Panc1 (cell line): ENCODE measurements around the gene KAT6B. TPM values are rescaled to one million over a fixed set of nuclear protein-coding genes. Genes with fewer than 3 reads are reported as not detected.

Experiments used
- ATAC-seq: fragments of 200-7000 bp; cut with Tn5 transposase; 2 replicates; pipeline ENCODE4 v1.9.1; 2020; ENCODE audit warnings: mild to moderate bottlenecking, moderate library complexity
- BruUV-seq: library from RNA; stranded (reverse); fragments of 400-500 nt; replicated peaks from 2 replicates; lab custom pipeline; 2021; lab: Mats Ljungman, UMichigan
- CTCF ChIA-PET: fragments of 300-600 bp; sonication (Branson Sonifier 250); formaldehyde crosslinking; loops from one replicate; lab custom pipeline; 2022; ENCODE audit warnings: antibody characterized with exemption; lab: Charles Lee
- POLR2A ChIA-PET: fragments of 300-600 bp; sonication (Branson Sonifier 250); formaldehyde crosslinking; loops from one replicate; lab custom pipeline; 2022; ENCODE audit warnings: antibody characterized with exemption; lab: Charles Lee
- DNase-seq: peaks from one replicate; pipeline ENCODE4 v3.0.0-alpha.2; 2010; ENCODE audit warnings: low read depth, low spot score
- H3K27ac ChIP-seq: 2 replicates; pipeline ENCODE4 v1.5.1; 2011; ENCODE audit warnings: mild to moderate bottlenecking, low read length, inconsistent platforms
- H3K27me3 ChIP-seq: fragments of 200-500 bp; sonication (Bioruptor generic); 2 replicates; pipeline ENCODE4 v1.6.0; 2014; ENCODE audit warnings: low read length, inconsistent platforms; ENCODE audit not compliant: control insufficient read depth, insufficient read depth
- H3K36me3 ChIP-seq: fragments of 200-500 bp; sonication (Bioruptor generic); 2 replicates; pipeline ENCODE4 v1.5.1; 2014; ENCODE audit warnings: inconsistent platforms, mild to moderate bottlenecking, low read length, moderate library complexity; ENCODE audit not compliant: control insufficient read depth, insufficient read depth
- H3K4me1 ChIP-seq: 2 replicates; pipeline ENCODE4 v1.5.1; 2011; ENCODE audit warnings: inconsistent platforms, mild to moderate bottlenecking, low read length, moderate library complexity; ENCODE audit not compliant: control insufficient read depth, insufficient read depth
- H3K4me3 ChIP-seq, 2 experiments: 2 replicates each; pipeline ENCODE4 v1.5.1; 2011 to 2012; ENCODE audit warnings: low read depth in 2 of 2, low read length in 2 of 2, mild to moderate bottlenecking in 2 of 2, inconsistent platforms in 1 of 2, moderate library complexity in 1 of 2
- H3K9me3 ChIP-seq: fragments of 200-500 bp; sonication (Bioruptor generic); 2 replicates; pipeline ENCODE4 v1.5.1; 2014; ENCODE audit warnings: low read depth, mild to moderate bottlenecking, inconsistent platforms, low read length, moderate library complexity; ENCODE audit not compliant: control insufficient read depth, insufficient read depth
- CTCF ChIP-seq: fragments of 450-650 bp; IDR thresholded peaks from 2 replicates; pipeline ENCODE4 v1.5.1; 2017; ENCODE audit warnings: mild to moderate bottlenecking
- POLR2AphosphoS5 ChIP-seq: IDR thresholded peaks from 2 replicates; pipeline ENCODE4 v1.6.1; 2012; ENCODE audit warnings: mild to moderate bottlenecking, low read depth, low read length, moderate library complexity
- REST ChIP-seq, 2 experiments: IDR thresholded peaks; 2 replicates each; pipeline ENCODE4 v1.6.1; 2011 to 2012; ENCODE audit warnings: low read depth in 2 of 2, control low read depth in 1 of 2, low read length in 1 of 2, mild to moderate bottlenecking in 1 of 2, moderate library complexity in 1 of 2; ENCODE audit not compliant: insufficient read depth in 1 of 2
- SIN3A ChIP-seq: IDR thresholded peaks from 2 replicates; pipeline ENCODE4 v1.6.1; 2012; ENCODE audit warnings: low read depth, mild to moderate bottlenecking, low read length, moderate library complexity, borderline replicate concordance; ENCODE audit not compliant: insufficient read depth
- TCF7L2 ChIP-seq: IDR thresholded peaks from 2 replicates; pipeline ENCODE4 v1.6.1; 2011; ENCODE audit warnings: mild to moderate bottlenecking, low read depth, low read length, inconsistent platforms
- in situ Hi-C: cut with HindIII; loops from 2 replicates; pipeline ENCODE4 v1.10.0; 2016; ENCODE audit warnings: low sequenced_read_pairs, low pct_unique_long_range_greater_than_20kb
- intact Hi-C: fragments of 100-400 bp; cut with micrococcal nuclease; formaldehyde crosslinking; loops from one replicate; pipeline ENCODE4 v1.10.0; 2022; ENCODE audit not compliant: unreplicated experiment
- total RNA-seq: library from RNA; stranded (reverse); gene quantifications from one replicate; pipeline ENCODE4 v1.2.1, GENCODE V29; 2021; ENCODE audit not compliant: unreplicated experiment

Gene KAT6B
- total RNA-seq, 1 experiment from 2014 or later = 31.1 TPM

DNA sequence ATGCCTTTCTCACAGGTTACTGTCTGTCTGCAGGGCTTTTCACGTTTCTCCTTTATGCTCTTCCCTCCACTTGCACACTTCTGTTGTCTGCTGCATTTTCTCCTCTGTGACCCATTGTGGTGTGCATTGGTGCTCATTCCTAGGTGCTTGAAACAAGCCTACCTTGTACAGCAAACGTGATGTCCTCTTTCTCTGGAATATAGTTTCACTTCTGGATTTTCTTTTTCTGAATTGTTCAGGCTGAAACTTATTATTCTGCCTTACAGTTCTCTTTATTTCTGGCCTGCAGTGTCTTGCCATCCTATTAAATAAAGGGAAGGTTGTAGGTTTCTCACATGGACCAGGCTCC is 156.2 kb downstream of the KAT6B start:
- DNase-seq (no peak), ATAC-seq (no peak)
- in situ Hi-C loops = no loop called here
- Histone ChIP-seq H3K9me3 (no peaks in the 10 kb centered on the region), H3K27me3 (no peaks in the 10 kb centered on the region), H3K27ac (no peak overlapping the region), H3K36me3 (no peaks in the 10 kb centered on the region), H3K4me3 (no peak overlapping the region), H3K4me1 (no peaks in the 10 kb centered on the region)
- TF ChIP-seq REST (IDR thresholded peaks at IDR 0.05; ENCODE audit: insufficient read depth in 1 of 2, low read depth in 2 of 2, low read length in 1 of 2) (no peak), CTCF (no peak), SIN3A (no peak), POLR2AphosphoS5 (no peak), TCF7L2 (no peak)
- ChIA-PET POLR2A (no interaction called here), CTCF (no interaction called here)
- intact Hi-C loops = no loop called here
- no TSS peak for BruUV-seq

- intact Hi-C loops (no loop called here), in situ Hi-C loops (no loop called here)
- Histone ChIP-seq H3K4me1 (no peaks in the 10 kb centered on the region), H3K9me3 (no peaks in the 10 kb centered on the region), H3K27ac (no peak overlapping the region), H3K27me3 (no peaks in the 10 kb centered on the region), H3K4me3 (no peak overlapping the region), H3K36me3 (no peaks in the 10 kb centered on the region)
- ATAC-seq (no peak), DNase-seq (no peak)
- ChIA-PET CTCF (no interaction called here), POLR2A (no interaction called here)
- BruUV-seq = no TSS peak
- TF ChIP-seq REST (IDR thresholded peaks at IDR 0.05; ENCODE audit: insufficient read depth in 1 of 2, low read depth in 2 of 2, low read length in 1 of 2) (no peak), CTCF (no peak), TCF7L2 (no peak), SIN3A (no peak), POLR2AphosphoS5 (no peak)
These were observed 157.0 kb downstream of the KAT6B start for GRCh38 chr10:74983383-74983782.
